WTC11 (cell line): Measurements from ENCODE around the gene AKAP13. TPM values are rescaled to one million over a fixed set of nuclear protein-coding genes. Genes with fewer than 3 reads are reported as not detected.

Source experiments
- ATAC-seq: fragments of 200-7000 bp; cut with Tn5 transposase; 2 replicates; pipeline ENCODE4 v1.10.0; 2021; ENCODE audit warnings: mild to moderate bottlenecking, moderate library complexity
- CTCF ChIA-PET: fragments of 300-600 bp; sonication (Branson Sonifier 250); formaldehyde crosslinking; loops from one replicate; lab custom pipeline; 2021; ENCODE audit warnings: antibody characterized with exemption; lab: Charles Lee
- POLR2A ChIA-PET: fragments of 350-600 bp; sonication (Branson Sonifier 250); formaldehyde crosslinking; loops from one replicate; lab custom pipeline; 2021; ENCODE audit warnings: antibody characterized with exemption; lab: Charles Lee
- DNase-seq: peaks from one replicate; pipeline ENCODE4 v3.0.0; 2021; ENCODE audit warnings: low spot score
- H3K27ac Mint-ChIP-seq: 2 replicates; pipeline ENCODE4 v1.8.0; 2021; ENCODE audit warnings: mixed read lengths
- H3K27me3 Mint-ChIP-seq: 2 replicates; pipeline ENCODE4 v1.8.0; 2021; ENCODE audit warnings: low read depth, mild to moderate bottlenecking, moderate library complexity, mixed read lengths
- H3K36me3 Mint-ChIP-seq: 2 replicates; pipeline ENCODE4 v1.8.0; 2021; ENCODE audit warnings: mixed read lengths
- H3K4me1 Mint-ChIP-seq: 2 replicates; pipeline ENCODE4 v1.8.0; 2022; ENCODE audit warnings: mixed read lengths
- H3K4me3 Mint-ChIP-seq: 2 replicates; pipeline ENCODE4 v1.8.0; 2021; ENCODE audit warnings: mild to moderate bottlenecking, moderate library complexity, mixed read lengths
- H3K9me3 Mint-ChIP-seq: 2 replicates; pipeline ENCODE4 v1.8.0; 2021; ENCODE audit warnings: mixed read lengths
- CBFB ChIP-seq: sonication (generic); formaldehyde crosslinking; IDR thresholded peaks from 2 replicates; pipeline ENCODE4 v1.8.1; 2022; ENCODE audit warnings: mild to moderate bottlenecking, low read depth, missing genetic modification reagents
- ELF4 ChIP-seq: sonication (generic); formaldehyde crosslinking; IDR thresholded peaks from 2 replicates; pipeline ENCODE4 v1.8.1; 2022; ENCODE audit warnings: low read depth, mild to moderate bottlenecking, moderate library complexity, missing genetic modification reagents
- ETV6 ChIP-seq: sonication (generic); formaldehyde crosslinking; IDR thresholded peaks from 2 replicates; pipeline ENCODE4 v1.8.1; 2022; ENCODE audit warnings: mild to moderate bottlenecking, missing genetic modification reagents
- MYBL2 ChIP-seq: sonication (generic); formaldehyde crosslinking; IDR thresholded peaks from 2 replicates; pipeline ENCODE4 v1.8.1; 2023; ENCODE audit warnings: mild to moderate bottlenecking, moderate library complexity, missing genetic modification reagents
- NFE2L1 ChIP-seq: sonication (generic); formaldehyde crosslinking; IDR thresholded peaks from 2 replicates; pipeline ENCODE4 v1.8.1; 2023; ENCODE audit warnings: missing genetic modification reagents
- NR1H2 ChIP-seq: sonication (generic); formaldehyde crosslinking; IDR thresholded peaks from 2 replicates; pipeline ENCODE4 v1.9.0; 2021; ENCODE audit warnings: mild to moderate bottlenecking, moderate library complexity, missing genetic modification reagents
- NR2C2 ChIP-seq: sonication (generic); formaldehyde crosslinking; IDR thresholded peaks from 2 replicates; pipeline ENCODE4 v1.8.0; 2022; ENCODE audit warnings: mild to moderate bottlenecking, missing genetic modification reagents
- RORB ChIP-seq: fragments of 250-450 bp; sonication (Bioruptor Pico); IDR thresholded peaks from 2 replicates; pipeline ENCODE4 v1.9.0; 2021; ENCODE audit warnings: mild to moderate bottlenecking
- SMAD3 ChIP-seq: sonication (generic); formaldehyde crosslinking; IDR thresholded peaks from 2 replicates; pipeline ENCODE4 v1.8.0; 2022; ENCODE audit warnings: missing genetic modification reagents, mild to moderate bottlenecking, borderline replicate concordance
- SMAD4 ChIP-seq: sonication (generic); formaldehyde crosslinking; IDR thresholded peaks from 2 replicates; pipeline ENCODE4 v1.8.0; 2022; ENCODE audit warnings: mild to moderate bottlenecking, missing genetic modification reagents
- SOX15 ChIP-seq: fragments of 250-450 bp; sonication (Bioruptor Pico); IDR thresholded peaks from 2 replicates; pipeline ENCODE4 v1.9.0; 2021; ENCODE audit warnings: mild to moderate bottlenecking
- TP53 ChIP-seq: sonication (generic); formaldehyde crosslinking; IDR thresholded peaks from 2 replicates; pipeline ENCODE4 v1.8.1; 2023; ENCODE audit warnings: mild to moderate bottlenecking, missing genetic modification reagents
- ZNF121 ChIP-seq: sonication (generic); formaldehyde crosslinking; IDR thresholded peaks from 2 replicates; pipeline ENCODE4 v1.8.0; 2023; ENCODE audit warnings: missing genetic modification reagents
- ZNF317 ChIP-seq: sonication (generic); formaldehyde crosslinking; IDR thresholded peaks from 2 replicates; pipeline ENCODE4 v1.8.1; 2023; ENCODE audit warnings: low read depth, mild to moderate bottlenecking, moderate library complexity, missing genetic modification reagents, borderline replicate concordance
- total RNA-seq: library from RNA; stranded (reverse); gene quantifications from 3 replicates; pipeline ENCODE4 v1.2.3, GENCODE V29; 2021
- TF ChIP-seq, protein P1 (sequence below): sonication (generic); formaldehyde crosslinking; IDR thresholded peaks from 2 replicates; pipeline ENCODE4 v1.8.1; 2023; ENCODE audit warnings: mild to moderate bottlenecking, missing genetic modification reagents, borderline replicate concordance
- TF ChIP-seq, protein P2 (sequence below): sonication (generic); formaldehyde crosslinking; IDR thresholded peaks from 2 replicates; pipeline ENCODE4 v1.8.0; 2022; ENCODE audit warnings: mild to moderate bottlenecking, missing genetic modification reagents
- TF ChIP-seq, protein P3 (sequence below): sonication (generic); formaldehyde crosslinking; IDR thresholded peaks from 2 replicates; pipeline ENCODE4 v1.8.0; 2022; ENCODE audit warnings: mild to moderate bottlenecking, missing genetic modification reagents
- TF ChIP-seq, protein P4 (sequence below): fragments of 250-450 bp; sonication (Bioruptor Pico); IDR thresholded peaks from 2 replicates; pipeline ENCODE4 v1.9.0; 2021; ENCODE audit warnings: moderate library complexity, mild to moderate bottlenecking, inconsistent platforms, borderline replicate concordance
- TF ChIP-seq, protein P5 (sequence below): sonication (generic); formaldehyde crosslinking; IDR thresholded peaks from 2 replicates; pipeline ENCODE4 v1.8.0; 2023; ENCODE audit warnings: mild to moderate bottlenecking, missing genetic modification reagents
- TF ChIP-seq, protein P6 (sequence below): sonication (generic); formaldehyde crosslinking; conservative IDR thresholded peaks from 2 replicates; pipeline ENCODE4 v1.8.1; 2022; ENCODE audit warnings: mild to moderate bottlenecking, missing genetic modification reagents
- TF ChIP-seq, protein P7 (sequence below): fragments of 200-600 bp; IDR thresholded peaks from 2 replicates; pipeline ENCODE4 v1.8.0; 2022; ENCODE audit warnings: antibody characterized with exemption
- TF ChIP-seq, protein P8 (sequence below): sonication (generic); formaldehyde crosslinking; IDR thresholded peaks from 2 replicates; pipeline ENCODE4 v1.8.1; 2023; ENCODE audit warnings: mild to moderate bottlenecking, missing genetic modification reagents

AKAP13 gene
- total RNA-seq, 1 experiment from 2014 or later: 50.3 TPM

DNA sequence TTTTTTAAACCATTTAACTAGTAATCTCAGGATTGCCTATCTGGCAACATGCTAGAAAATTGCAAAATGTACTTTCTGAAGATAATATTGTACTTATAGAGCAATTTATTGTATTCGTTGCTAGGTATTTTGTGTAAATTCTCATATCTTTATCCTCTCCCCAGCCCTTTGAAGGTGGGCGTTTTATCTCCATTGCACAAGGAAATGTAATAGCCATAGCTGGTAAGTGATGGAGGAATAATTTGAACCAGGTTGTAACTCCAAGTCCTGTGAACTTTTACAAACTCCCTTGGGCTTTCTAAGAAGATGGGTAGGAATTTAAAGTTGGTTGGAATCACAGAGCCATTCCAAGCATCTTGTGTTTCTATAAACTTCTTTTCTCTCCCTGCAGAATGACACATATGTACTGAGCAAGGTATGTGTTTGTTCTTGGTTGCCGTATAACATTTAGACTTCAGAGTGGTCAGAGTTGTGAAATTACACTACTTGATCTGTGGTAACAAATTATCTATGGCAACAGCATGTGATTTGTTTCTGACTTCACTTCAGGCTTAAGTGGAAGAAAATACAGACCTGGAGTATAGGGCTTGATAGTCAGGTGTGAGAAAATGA is 170.9 kb downstream of the AKAP13 start (continued):
- TF ChIP-seq, protein P1, sequence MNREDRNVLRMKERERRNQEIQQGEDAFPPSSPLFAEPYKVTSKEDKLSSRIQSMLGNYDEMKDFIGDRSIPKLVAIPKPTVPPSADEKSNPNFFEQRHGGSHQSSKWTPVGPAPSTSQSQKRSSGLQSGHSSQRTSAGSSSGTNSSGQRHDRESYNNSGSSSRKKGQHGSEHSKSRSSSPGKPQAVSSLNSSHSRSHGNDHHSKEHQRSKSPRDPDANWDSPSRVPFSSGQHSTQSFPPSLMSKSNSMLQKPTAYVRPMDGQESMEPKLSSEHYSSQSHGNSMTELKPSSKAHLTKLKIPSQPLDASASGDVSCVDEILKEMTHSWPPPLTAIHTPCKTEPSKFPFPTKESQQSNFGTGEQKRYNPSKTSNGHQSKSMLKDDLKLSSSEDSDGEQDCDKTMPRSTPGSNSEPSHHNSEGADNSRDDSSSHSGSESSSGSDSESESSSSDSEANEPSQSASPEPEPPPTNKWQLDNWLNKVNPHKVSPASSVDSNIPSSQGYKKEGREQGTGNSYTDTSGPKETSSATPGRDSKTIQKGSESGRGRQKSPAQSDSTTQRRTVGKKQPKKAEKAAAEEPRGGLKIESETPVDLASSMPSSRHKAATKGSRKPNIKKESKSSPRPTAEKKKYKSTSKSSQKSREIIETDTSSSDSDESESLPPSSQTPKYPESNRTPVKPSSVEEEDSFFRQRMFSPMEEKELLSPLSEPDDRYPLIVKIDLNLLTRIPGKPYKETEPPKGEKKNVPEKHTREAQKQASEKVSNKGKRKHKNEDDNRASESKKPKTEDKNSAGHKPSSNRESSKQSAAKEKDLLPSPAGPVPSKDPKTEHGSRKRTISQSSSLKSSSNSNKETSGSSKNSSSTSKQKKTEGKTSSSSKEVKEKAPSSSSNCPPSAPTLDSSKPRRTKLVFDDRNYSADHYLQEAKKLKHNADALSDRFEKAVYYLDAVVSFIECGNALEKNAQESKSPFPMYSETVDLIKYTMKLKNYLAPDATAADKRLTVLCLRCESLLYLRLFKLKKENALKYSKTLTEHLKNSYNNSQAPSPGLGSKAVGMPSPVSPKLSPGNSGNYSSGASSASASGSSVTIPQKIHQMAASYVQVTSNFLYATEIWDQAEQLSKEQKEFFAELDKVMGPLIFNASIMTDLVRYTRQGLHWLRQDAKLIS (CRISPR knock-in tag): no peak
- TF ChIP-seq, protein P2, sequence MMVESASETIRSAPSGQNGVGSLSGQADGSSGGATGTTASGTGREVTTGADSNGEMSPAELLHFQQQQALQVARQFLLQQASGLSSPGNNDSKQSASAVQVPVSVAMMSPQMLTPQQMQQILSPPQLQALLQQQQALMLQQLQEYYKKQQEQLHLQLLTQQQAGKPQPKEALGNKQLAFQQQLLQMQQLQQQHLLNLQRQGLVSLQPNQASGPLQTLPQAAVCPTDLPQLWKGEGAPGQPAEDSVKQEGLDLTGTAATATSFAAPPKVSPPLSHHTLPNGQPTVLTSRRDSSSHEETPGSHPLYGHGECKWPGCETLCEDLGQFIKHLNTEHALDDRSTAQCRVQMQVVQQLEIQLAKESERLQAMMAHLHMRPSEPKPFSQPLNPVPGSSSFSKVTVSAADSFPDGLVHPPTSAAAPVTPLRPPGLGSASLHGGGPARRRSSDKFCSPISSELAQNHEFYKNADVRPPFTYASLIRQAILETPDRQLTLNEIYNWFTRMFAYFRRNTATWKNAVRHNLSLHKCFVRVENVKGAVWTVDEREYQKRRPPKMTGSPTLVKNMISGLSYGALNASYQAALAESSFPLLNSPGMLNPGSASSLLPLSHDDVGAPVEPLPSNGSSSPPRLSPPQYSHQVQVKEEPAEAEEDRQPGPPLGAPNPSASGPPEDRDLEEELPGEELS (CRISPR knock-in tag): no peak
- TF ChIP-seq NR2C2 (CRISPR knock-in tag): no peak
- TF ChIP-seq, protein P3, sequence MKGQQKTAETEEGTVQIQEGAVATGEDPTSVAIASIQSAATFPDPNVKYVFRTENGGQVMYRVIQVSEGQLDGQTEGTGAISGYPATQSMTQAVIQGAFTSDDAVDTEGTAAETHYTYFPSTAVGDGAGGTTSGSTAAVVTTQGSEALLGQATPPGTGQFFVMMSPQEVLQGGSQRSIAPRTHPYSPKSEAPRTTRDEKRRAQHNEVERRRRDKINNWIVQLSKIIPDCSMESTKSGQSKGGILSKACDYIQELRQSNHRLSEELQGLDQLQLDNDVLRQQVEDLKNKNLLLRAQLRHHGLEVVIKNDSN (CRISPR knock-in tag): no peak
- TF ChIP-seq ZNF121 (CRISPR knock-in tag): no peak
- no peak for TF ChIP-seq ETV6 (CRISPR knock-in tag)
- TF ChIP-seq, protein P4, sequence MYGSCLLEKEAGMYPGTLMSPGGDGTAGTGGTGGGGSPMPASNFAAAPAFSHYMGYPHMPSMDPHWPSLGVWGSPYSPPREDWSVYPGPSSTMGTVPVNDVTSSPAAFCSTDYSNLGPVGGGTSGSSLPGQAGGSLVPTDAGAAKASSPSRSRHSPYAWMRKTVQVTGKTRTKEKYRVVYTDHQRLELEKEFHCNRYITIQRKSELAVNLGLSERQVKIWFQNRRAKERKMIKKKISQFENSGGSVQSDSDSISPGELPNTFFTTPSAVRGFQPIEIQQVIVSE (CRISPR knock-in tag): no peak
- TF ChIP-seq NFE2L1 (CRISPR knock-in tag): no peak
- TF ChIP-seq RORB: no peak
- TF ChIP-seq SMAD3 (CRISPR knock-in tag): no peak

DNA sequence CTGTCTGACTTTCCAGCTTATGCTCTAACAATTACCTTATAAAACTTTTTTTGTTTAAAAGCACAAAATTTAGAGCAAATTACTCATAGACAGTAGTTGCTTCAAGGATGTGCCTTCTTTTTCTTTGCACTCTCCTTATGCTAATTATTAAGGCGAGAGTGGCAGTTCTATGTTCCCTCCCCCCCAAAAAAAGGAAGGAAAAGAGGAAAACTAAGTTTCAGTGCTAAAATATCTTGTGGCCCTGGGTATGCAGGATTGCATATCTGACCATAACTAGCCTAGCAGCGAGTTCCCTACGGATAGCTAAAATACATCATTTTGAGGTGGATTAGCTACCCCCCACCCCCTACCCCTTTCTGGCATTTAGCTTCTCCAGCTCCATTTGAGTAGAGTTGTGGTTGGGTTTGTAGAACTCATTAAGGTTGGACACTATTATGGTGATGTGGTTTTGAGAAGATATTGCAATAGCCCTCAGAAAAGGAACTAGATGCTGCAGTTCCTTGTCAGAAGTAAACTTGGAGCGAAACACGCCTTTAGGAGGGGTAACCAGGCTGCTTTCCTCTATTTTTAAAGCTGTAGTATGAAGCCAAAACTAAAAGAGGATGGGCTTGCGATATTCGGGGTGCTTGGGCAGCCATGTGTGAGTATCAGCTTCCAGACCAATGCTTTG is 174.6 kb downstream of the AKAP13 start:
- peaks cover 33% of the 10 kb centered on the region for H3K4me1 Mint-ChIP-seq
- DNase-seq (no peak), ATAC-seq (no peak)
- ChIA-PET POLR2A (no interaction called here), CTCF (interaction anchor here (0.5 to 3.7 kb wide), 2 partner anchors 11 to 238 kb away, joined by 3 to 17 read pairs; no protein-coding TSS in a partner anchor)
- H3K27me3 Mint-ChIP-seq: no peaks in the 10 kb centered on the region
- no peak overlapping the region for H3K4me3 Mint-ChIP-seq
- H3K9me3 Mint-ChIP-seq: peaks cover 9% of the 10 kb centered on the region
- H3K27ac Mint-ChIP-seq: no peak overlapping the region
- H3K36me3 Mint-ChIP-seq: peaks cover 15% of the 10 kb centered on the region
- no peak for TF ChIP-seq SOX15 (CRISPR knock-in tag)
- no peak for TF ChIP-seq NR1H2
- TF ChIP-seq ELF4 (CRISPR knock-in tag): no peak
- TF ChIP-seq, protein P5, sequence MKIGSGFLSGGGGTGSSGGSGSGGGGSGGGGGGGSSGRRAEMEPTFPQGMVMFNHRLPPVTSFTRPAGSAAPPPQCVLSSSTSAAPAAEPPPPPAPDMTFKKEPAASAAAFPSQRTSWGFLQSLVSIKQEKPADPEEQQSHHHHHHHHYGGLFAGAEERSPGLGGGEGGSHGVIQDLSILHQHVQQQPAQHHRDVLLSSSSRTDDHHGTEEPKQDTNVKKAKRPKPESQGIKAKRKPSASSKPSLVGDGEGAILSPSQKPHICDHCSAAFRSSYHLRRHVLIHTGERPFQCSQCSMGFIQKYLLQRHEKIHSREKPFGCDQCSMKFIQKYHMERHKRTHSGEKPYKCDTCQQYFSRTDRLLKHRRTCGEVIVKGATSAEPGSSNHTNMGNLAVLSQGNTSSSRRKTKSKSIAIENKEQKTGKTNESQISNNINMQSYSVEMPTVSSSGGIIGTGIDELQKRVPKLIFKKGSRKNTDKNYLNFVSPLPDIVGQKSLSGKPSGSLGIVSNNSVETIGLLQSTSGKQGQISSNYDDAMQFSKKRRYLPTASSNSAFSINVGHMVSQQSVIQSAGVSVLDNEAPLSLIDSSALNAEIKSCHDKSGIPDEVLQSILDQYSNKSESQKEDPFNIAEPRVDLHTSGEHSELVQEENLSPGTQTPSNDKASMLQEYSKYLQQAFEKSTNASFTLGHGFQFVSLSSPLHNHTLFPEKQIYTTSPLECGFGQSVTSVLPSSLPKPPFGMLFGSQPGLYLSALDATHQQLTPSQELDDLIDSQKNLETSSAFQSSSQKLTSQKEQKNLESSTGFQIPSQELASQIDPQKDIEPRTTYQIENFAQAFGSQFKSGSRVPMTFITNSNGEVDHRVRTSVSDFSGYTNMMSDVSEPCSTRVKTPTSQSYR: no peak
- TF ChIP-seq, protein P6, sequence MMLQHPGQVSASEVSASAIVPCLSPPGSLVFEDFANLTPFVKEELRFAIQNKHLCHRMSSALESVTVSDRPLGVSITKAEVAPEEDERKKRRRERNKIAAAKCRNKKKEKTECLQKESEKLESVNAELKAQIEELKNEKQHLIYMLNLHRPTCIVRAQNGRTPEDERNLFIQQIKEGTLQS (CRISPR knock-in tag): no peak
- TF ChIP-seq SMAD4 (CRISPR knock-in tag): no peak
- TF ChIP-seq, protein P7, sequence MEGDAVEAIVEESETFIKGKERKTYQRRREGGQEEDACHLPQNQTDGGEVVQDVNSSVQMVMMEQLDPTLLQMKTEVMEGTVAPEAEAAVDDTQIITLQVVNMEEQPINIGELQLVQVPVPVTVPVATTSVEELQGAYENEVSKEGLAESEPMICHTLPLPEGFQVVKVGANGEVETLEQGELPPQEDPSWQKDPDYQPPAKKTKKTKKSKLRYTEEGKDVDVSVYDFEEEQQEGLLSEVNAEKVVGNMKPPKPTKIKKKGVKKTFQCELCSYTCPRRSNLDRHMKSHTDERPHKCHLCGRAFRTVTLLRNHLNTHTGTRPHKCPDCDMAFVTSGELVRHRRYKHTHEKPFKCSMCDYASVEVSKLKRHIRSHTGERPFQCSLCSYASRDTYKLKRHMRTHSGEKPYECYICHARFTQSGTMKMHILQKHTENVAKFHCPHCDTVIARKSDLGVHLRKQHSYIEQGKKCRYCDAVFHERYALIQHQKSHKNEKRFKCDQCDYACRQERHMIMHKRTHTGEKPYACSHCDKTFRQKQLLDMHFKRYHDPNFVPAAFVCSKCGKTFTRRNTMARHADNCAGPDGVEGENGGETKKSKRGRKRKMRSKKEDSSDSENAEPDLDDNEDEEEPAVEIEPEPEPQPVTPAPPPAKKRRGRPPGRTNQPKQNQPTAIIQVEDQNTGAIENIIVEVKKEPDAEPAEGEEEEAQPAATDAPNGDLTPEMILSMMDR: no peak
- TF ChIP-seq ZNF317 (CRISPR knock-in tag): no peak
- no peak for TF ChIP-seq CBFB (CRISPR knock-in tag)
- TF ChIP-seq TP53: no peak
- no peak for TF ChIP-seq MYBL2
- TF ChIP-seq, protein P8, sequence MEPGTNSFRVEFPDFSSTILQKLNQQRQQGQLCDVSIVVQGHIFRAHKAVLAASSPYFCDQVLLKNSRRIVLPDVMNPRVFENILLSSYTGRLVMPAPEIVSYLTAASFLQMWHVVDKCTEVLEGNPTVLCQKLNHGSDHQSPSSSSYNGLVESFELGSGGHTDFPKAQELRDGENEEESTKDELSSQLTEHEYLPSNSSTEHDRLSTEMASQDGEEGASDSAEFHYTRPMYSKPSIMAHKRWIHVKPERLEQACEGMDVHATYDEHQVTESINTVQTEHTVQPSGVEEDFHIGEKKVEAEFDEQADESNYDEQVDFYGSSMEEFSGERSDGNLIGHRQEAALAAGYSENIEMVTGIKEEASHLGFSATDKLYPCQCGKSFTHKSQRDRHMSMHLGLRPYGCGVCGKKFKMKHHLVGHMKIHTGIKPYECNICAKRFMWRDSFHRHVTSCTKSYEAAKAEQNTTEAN (CRISPR knock-in tag): no peak
- no peak for TF ChIP-seq NR2C2 (CRISPR knock-in tag)
